Bronchial epithelial cell (primary cell): ENCODE measurements around the gene TMEM183A. TPM values are rescaled to one million over a fixed set of nuclear protein-coding genes. Genes with fewer than 3 reads are reported as not detected.

Experiments used
- DNase-seq: peaks from one replicate; pipeline ENCODE4 v3.0.0-alpha.2; 2010; ENCODE audit warnings: low read depth
- FAIRE-seq: peaks from 2 replicates; lab custom pipeline; 2011; peaks lifted over from hg19 to GRCh38; lab: Jason Lieb, UNC
- H3K27me3 ChIP-seq: 2 replicates; pipeline ENCODE4 v1.5.1; 2011; ENCODE audit warnings: low read length; ENCODE audit not compliant: control insufficient read depth, insufficient read depth
- H3K36me3 ChIP-seq: 2 replicates; pipeline ENCODE4 v1.5.1; 2011; ENCODE audit warnings: low read length; ENCODE audit not compliant: control insufficient read depth, insufficient read depth
- H3K4me3 ChIP-seq: 2 replicates; pipeline ENCODE4 v1.5.1; 2011; ENCODE audit warnings: mild to moderate bottlenecking, low read depth, low read length, control low read depth
- CTCF ChIP-seq: IDR thresholded peaks from 2 replicates; pipeline ENCODE4 v1.5.1; 2011; ENCODE audit warnings: mild to moderate bottlenecking, moderate library complexity, low read length, control low read depth, inconsistent platforms; ENCODE audit not compliant: insufficient read depth, severe bottlenecking
- total RNA-seq: library from RNA; depleted of rRNA; stranded (reverse); fragments of >200 nt; gene quantifications from 2 replicates; pipeline ENCODE4 v1.2.1, GENCODE V29; 2014

The TMEM183A gene
- 102 and 126 TPM in 2 replicates for total RNA-seq

DNA sequence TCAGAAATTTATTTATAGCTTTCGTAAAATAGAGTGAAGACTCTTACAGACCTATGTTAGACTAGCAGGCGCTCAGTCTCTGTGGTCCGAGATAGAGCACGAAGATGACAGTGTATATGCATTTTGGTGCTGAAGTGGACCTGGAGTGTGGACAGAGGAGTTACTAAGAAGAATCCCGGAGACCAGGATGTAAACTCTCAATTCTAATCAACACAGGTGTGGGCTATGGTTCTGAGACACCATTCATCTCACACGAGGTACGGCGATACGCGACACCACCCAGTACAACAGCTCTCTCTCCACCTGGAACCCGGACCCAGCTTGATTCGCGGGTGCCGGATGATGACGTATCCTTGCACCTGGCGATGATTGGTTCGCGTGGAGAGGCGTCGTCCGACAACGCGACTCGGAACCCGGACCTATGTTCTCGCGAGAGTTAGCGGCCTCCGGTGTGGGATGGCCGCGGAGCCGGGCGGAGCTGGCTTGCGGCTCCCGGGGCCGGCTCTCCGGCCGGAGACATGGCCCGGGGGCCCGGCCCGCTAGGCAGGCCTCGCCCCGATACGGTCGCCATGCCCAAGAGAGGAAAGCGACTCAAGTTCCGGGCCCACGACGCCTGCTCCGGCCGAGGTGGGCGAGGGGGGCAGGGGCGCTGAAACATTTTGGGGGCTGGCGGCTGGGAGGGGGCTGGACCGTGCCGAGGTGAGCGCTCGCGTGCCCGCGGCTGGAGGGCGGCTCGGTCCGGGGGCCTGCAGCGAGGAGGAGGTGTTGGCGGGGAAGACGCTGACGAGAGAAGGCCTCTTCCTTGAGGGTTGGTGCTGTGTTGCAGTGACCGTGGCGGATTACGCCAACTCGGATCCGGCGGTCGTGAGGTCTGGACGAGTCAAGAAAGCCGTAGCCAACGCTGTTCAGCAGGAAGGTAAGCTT, at the start of gene TMEM183A:
Gene TMEM183A (plus strand): TSS at position 427 of the 924 bp plus-strand sequence. CDS start 92 bp downstream, at position 519.
- peaks cover 1% of the 10 kb centered on the region for H3K36me3 ChIP-seq
- no peak for TF ChIP-seq CTCF
- peak within 1 kb of the TSS; percentile 98 for H3K4me3 ChIP-seq
- FAIRE-seq (no peak), DNase-seq (peak; percentile 92)
- H3K27me3 ChIP-seq: no peaks in the 10 kb centered on the region

DNA sequence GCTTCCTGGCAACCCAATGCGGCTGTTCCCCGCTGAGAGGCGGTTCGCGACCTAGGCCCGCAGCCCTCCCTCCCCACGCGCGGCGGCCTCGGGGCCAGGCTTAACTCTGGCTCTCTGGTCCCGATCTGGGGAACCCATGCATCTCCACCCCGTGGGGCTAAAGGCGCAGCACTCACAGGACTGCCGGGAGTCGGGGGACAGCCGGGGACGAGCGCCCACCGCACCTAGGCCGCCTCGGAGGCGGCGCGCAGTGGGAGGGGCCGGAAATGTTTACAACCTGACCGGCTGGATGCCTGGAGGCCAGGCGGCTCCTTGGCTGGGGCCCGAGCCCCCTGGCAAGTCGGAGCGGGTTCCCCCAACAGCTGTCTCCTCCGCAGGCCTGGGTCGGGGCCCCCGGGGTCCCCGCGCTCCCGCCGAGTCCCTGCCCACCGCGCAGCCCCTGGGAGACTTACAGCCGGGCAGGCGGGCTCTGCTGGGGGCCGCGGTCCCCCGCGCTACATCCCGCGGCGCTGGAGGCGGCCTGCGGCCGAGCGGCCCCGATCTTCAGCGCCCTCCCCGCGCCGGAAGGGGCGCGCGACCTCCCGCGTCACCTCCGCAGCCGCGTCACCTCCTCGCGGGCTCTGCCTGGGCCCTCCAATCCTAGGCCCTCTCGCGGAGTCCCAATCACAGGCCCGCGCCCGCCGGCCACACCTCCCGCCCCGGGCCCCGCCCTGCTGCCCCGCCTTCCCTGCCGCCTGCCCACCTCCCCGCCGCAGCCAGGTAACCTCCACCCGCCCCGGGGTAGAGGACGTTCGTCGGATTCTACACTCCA, 49.2 kb upstream of the TMEM183A start, which contains the start of gene ADIPOR1:
Gene ADIPOR1 (minus strand): TSS at position 580 of the 811 bp plus-strand sequence. CDS start 7,242 bp downstream, outside the sequence.
- TF ChIP-seq CTCF: no peak
- peak; percentile 77 for DNase-seq
- FAIRE-seq: no peak
- Histone ChIP-seq H3K4me3 (peak within 1 kb of the TSS; percentile 85), H3K36me3 (peaks cover 17% of the 10 kb centered on the region), H3K27me3 (no peaks in the 10 kb centered on the region)

- peaks cover 24% of the 10 kb centered on the region for H3K36me3 ChIP-seq
- TF ChIP-seq CTCF: no peak
- FAIRE-seq: no peak
- no peaks in the 10 kb centered on the region for H3K27me3 ChIP-seq
- H3K4me3 ChIP-seq: peak overlapping the region; percentile 85
- no peak for DNase-seq
Observed at GRCh38 chr1:202958544-202959275, 48.5 kb upstream of the TMEM183A start.

GRCh38 chr1:202959276-202959620, 47.9 kb upstream of the TMEM183A start:
- H3K4me3 ChIP-seq: no peak overlapping the region
- peaks cover 26% of the 10 kb centered on the region for H3K36me3 ChIP-seq
- TF ChIP-seq CTCF: no peak
- DNase-seq (peak; percentile 91), FAIRE-seq (no peak)
- no peaks in the 10 kb centered on the region for H3K27me3 ChIP-seq

- TF ChIP-seq CTCF: no peak
- no peak overlapping the region for H3K4me3 ChIP-seq
- H3K36me3 ChIP-seq: peaks cover 31% of the 10 kb centered on the region
- no peak for DNase-seq
- FAIRE-seq: no peak
- H3K27me3 ChIP-seq: no peaks in the 10 kb centered on the region
Observed at GRCh38 chr1:202961220-202961880, 45.8 kb upstream of the TMEM183A start.
